NB4 (cell line): ENCODE results near the gene ZCCHC18.

Experiments used
- CTCF ChIP-seq: IDR thresholded peaks from one replicate; pipeline ENCODE4 v1.5.1; 2012; ENCODE audit warnings: low read depth, low read length
- MAX ChIP-seq: IDR thresholded peaks from 2 replicates; pipeline ENCODE4 v1.6.1; 2011; ENCODE audit warnings: low read depth, low read length
- MYC ChIP-seq: IDR thresholded peaks from 2 replicates; pipeline ENCODE4 v1.6.1; 2011; ENCODE audit warnings: low read depth, low read length
- POLR2A ChIP-seq: IDR thresholded peaks from 2 replicates; pipeline ENCODE4 v1.6.1; 2011; ENCODE audit warnings: mild to moderate bottlenecking; ENCODE audit not compliant: insufficient read length; ENCODE audit errors: extremely low read depth

- TF ChIP-seq CTCF (no peak), MAX (no peak), POLR2A (no peak), MYC (no peak)
Observed at GRCh38 chrX:104104676-104105075, 7.6 kb upstream of the ZCCHC18 start.
